ENCODE data around the gene PXMP4. TPM values are rescaled to one million over a fixed set of nuclear protein-coding genes. Genes with fewer than 3 reads are reported as not detected.

PXMP4 gene
- total RNA-seq, 1 donor from 2014 or later, result 2.1 TPM

- no peak for TF ChIP-seq CTCF (conservative IDR thresholded peaks at IDR 0.05; ENCODE audit: low read depth, low read length)
- DNase-seq (ENCODE audit: low read depth), result no peak
- H3K4me3 ChIP-seq (ENCODE audit: low read depth, low read length), result peak overlapping the region; percentile 30
Measured at GRCh38 chr20:33653900-33654596, 66.1 kb downstream of the PXMP4 start.

DNA sequence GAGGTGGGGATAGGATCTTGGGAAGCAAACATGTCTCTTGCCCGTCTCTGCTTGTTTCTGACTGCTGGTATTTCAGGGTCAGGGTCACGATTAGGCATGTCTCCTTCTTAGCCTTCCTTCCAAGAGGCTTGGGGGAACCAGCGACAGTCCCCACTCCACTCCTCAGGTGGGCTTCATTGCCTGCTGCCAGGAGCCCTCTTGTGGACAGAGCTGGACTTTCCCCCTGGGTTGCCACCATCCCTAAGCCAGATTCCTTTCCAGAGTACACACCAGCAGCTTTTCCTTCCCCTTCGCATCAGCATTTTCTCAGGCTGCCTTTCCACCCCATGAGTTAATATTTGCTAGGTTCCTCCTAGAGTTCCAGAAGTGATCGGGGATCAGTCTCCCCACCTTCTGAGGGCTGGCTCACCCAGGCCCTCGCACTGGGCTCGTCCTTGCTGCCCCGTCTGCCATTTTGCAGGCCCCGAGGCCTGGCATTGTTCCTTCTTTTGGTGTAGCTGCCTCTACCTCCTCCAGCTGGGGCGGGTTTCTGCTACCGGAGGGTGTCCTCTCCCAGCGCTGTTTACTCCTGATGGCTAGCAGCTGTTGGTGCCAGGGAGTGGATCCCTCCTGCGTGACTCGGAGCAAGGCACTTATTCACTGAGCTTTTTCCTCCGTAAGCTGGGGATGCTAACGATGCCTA, 66.8 kb downstream of the PXMP4 start:
- peak overlapping the region; percentile 30 for H3K4me3 ChIP-seq (ENCODE audit: low read depth, low read length)
- TF ChIP-seq CTCF (conservative IDR thresholded peaks at IDR 0.05; ENCODE audit: low read depth, low read length), result peak; percentile 93
- DNase-seq (ENCODE audit: low read depth), result no peak

Other genes with a start within 250 kb of the PXMP4 start
- 3.3 and 8.4 TPM in 2 replicates for gene CBFA2T2, start 230.2 kb downstream of the PXMP4 start, total RNA-seq
- not detected in 2 replicates for gene C20orf144, start 58.0 kb downstream of the PXMP4 start, total RNA-seq
- 2.2 TPM in 2 replicates for gene ACTL10, start 53.4 kb downstream of the PXMP4 start, total RNA-seq
- 13.2 and 26.9 TPM in 2 replicates for gene NECAB3, start 45.9 kb downstream of the PXMP4 start, total RNA-seq
- gene E2F1, start 33.9 kb downstream of the PXMP4 start, total RNA-seq, result 17.1 and 35.0 TPM in 2 replicates
- 2.1 and 2.5 TPM in 2 replicates for gene ZNF341, start 11.7 kb upstream of the PXMP4 start, total RNA-seq
- gene CHMP4B, start 91.0 kb upstream of the PXMP4 start, total RNA-seq, result 41.3 and 59.0 TPM in 2 replicates